ENCODE data around the gene EPHA4.

EPHA4 gene

GRCh38 chr2:221461901-221462300 is 110.2 kb downstream of the EPHA4 start:
- H3K4me3 ChIP-seq (ENCODE audit: low read length), result no peak overlapping the region
- H3K27ac ChIP-seq (ENCODE audit: low read length), result no peak overlapping the region
- no peaks in the 10 kb centered on the region; the same call in 1 of the 2 replicates for H3K27me3 ChIP-seq (ENCODE audit: control insufficient read depth, insufficient read depth, low read length)
- H3K4me1 ChIP-seq (ENCODE audit: control insufficient read depth, insufficient read depth, low read length), result no peaks in the 10 kb centered on the region
- no peaks in the 10 kb centered on the region for H3K9me3 ChIP-seq (ENCODE audit: control insufficient read depth, insufficient read depth, low read length)
- no peak for DNase-seq (ENCODE audit: low read depth, low spot score)
- no CpG with 5 or more reads among the region's 1 CpG for WGBS (ENCODE audit: insufficient coverage, insufficient read length)
- H3K36me3 ChIP-seq (ENCODE audit: control insufficient read depth, insufficient read depth, low read length), result no peaks in the 10 kb centered on the region

DNA sequence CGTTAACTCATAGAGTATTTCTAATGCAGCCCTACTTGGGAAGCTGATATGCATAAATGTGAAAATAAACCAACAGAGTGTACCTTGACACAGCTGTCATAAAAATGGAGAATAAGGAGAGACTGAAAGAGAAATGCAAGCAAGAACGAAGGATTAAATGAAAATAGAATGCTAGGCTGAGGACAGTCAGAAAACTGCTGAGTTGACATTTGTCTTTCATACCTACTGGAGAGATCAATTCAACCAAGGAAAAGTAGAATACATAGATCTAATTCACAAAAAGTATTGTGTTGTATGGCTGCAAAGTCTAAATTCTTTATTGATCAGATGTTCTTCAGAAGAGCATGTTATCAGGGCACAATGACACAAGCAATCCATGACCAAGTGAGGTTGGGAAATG is 112.0 kb downstream of the EPHA4 start:
- no peaks in the 10 kb centered on the region for H3K27me3 ChIP-seq (ENCODE audit: control insufficient read depth, insufficient read depth, low read length)
- H3K4me1 ChIP-seq (ENCODE audit: control insufficient read depth, insufficient read depth, low read length), result no peaks in the 10 kb centered on the region
- no peaks in the 10 kb centered on the region for H3K36me3 ChIP-seq (ENCODE audit: control insufficient read depth, insufficient read depth, low read length)
- H3K4me3 ChIP-seq (ENCODE audit: low read length), result no peak overlapping the region
- no peak for DNase-seq (ENCODE audit: low read depth, low spot score)
- no peaks in the 10 kb centered on the region for H3K9me3 ChIP-seq (ENCODE audit: control insufficient read depth, insufficient read depth, low read length)
- no CpG with 5 or more reads among the region's 2 CpGs for WGBS (ENCODE audit: insufficient coverage, insufficient read length)
- H3K27ac ChIP-seq (ENCODE audit: low read length), result no peak overlapping the region

DNA sequence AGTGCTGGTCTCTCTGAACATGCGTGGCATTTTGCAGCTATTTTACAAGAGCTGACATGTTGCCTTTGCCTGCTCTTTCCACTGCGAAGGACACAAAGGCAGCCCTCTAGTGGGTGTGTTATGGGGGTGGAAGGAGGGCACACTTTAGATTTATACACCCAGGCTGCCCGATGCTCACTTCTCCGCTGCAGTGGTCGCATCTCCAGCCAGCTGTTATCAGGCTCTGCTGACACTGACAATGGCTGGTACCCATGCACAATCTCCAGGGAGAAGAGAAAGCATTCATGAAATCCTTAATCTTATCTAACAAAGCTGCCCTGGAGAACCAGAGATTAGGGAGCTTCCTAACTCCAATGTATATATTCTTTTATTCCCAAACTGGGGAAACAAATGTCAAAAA is 113.5 kb downstream of the EPHA4 start:
- Histone ChIP-seq H3K9me3 (ENCODE audit: control insufficient read depth, insufficient read depth, low read length) (no peaks in the 10 kb centered on the region), H3K4me3 (ENCODE audit: low read length) (no peak overlapping the region), H3K27ac (ENCODE audit: low read length) (no peak overlapping the region), H3K27me3 (ENCODE audit: control insufficient read depth, insufficient read depth, low read length) (no peaks in the 10 kb centered on the region), H3K36me3 (ENCODE audit: control insufficient read depth, insufficient read depth, low read length) (no peaks in the 10 kb centered on the region), H3K4me1 (ENCODE audit: control insufficient read depth, insufficient read depth, low read length) (no peaks in the 10 kb centered on the region)
- DNase-seq (ENCODE audit: low read depth, low spot score), result no peak
- WGBS (ENCODE audit: insufficient coverage, insufficient read length), result no CpG with 5 or more reads among the region's 5 CpGs

GRCh38 chr2:221455214-221455613 is 116.9 kb downstream of the EPHA4 start:
- H3K27me3 ChIP-seq (ENCODE audit: control insufficient read depth, insufficient read depth, low read length), result no peaks in the 10 kb centered on the region
- H3K9me3 ChIP-seq (ENCODE audit: control insufficient read depth, insufficient read depth, low read length), result no peaks in the 10 kb centered on the region
- no peak for DNase-seq (ENCODE audit: low read depth, low spot score)
- H3K4me1 ChIP-seq (ENCODE audit: control insufficient read depth, insufficient read depth, low read length), result no peaks in the 10 kb centered on the region
- no peak overlapping the region for H3K27ac ChIP-seq (ENCODE audit: low read length)
- no peaks in the 10 kb centered on the region for H3K36me3 ChIP-seq (ENCODE audit: control insufficient read depth, insufficient read depth, low read length)
- no CpG with 5 or more reads among the region's 6 CpGs for WGBS (ENCODE audit: insufficient coverage, insufficient read length)
- no peak overlapping the region for H3K4me3 ChIP-seq (ENCODE audit: low read length)

DNA sequence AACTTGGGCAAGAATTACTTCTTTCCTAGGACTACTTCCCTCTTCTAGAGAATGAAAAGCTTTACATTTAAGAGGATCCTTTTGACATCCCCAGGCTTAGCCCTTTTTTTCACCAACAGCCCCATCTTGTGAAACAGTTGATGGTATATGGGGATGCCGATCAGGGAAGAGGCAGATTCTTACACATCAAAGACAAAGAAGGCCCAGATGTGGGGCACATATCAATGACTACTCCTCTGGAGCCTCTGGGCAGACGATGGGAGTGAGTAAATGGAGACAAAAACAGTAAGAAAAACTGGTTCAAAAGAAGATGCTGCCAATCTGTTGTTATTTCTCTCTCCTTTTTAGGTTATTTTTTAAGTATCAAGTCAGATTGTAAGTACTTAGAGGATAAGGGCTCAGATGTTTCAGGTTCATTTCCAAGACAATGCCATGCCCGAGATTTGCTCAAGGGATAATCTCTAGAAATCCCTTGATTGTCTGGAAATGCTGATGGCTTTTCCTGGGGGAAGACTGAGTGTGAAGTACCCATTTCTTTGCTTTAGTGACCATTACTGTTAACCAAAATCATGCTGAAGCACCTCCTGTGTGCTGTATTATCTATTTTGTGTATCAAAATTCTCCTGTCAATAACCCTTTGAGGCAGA is 117.5 kb downstream of the EPHA4 start:
- Histone ChIP-seq H3K36me3 (ENCODE audit: control insufficient read depth, insufficient read depth, low read length) (no peaks in the 10 kb centered on the region), H3K27ac (ENCODE audit: low read length) (no peak overlapping the region), H3K27me3 (ENCODE audit: control insufficient read depth, insufficient read depth, low read length) (no peaks in the 10 kb centered on the region), H3K9me3 (ENCODE audit: control insufficient read depth, insufficient read depth, low read length) (no peaks in the 10 kb centered on the region), H3K4me3 (ENCODE audit: low read length) (no peak overlapping the region), H3K4me1 (ENCODE audit: control insufficient read depth, insufficient read depth, low read length) (no peaks in the 10 kb centered on the region)
- DNase-seq (ENCODE audit: low read depth, low spot score), result no peak
- no CpG with 5 or more reads among the region's 3 CpGs for WGBS (ENCODE audit: insufficient coverage, insufficient read length)

DNA sequence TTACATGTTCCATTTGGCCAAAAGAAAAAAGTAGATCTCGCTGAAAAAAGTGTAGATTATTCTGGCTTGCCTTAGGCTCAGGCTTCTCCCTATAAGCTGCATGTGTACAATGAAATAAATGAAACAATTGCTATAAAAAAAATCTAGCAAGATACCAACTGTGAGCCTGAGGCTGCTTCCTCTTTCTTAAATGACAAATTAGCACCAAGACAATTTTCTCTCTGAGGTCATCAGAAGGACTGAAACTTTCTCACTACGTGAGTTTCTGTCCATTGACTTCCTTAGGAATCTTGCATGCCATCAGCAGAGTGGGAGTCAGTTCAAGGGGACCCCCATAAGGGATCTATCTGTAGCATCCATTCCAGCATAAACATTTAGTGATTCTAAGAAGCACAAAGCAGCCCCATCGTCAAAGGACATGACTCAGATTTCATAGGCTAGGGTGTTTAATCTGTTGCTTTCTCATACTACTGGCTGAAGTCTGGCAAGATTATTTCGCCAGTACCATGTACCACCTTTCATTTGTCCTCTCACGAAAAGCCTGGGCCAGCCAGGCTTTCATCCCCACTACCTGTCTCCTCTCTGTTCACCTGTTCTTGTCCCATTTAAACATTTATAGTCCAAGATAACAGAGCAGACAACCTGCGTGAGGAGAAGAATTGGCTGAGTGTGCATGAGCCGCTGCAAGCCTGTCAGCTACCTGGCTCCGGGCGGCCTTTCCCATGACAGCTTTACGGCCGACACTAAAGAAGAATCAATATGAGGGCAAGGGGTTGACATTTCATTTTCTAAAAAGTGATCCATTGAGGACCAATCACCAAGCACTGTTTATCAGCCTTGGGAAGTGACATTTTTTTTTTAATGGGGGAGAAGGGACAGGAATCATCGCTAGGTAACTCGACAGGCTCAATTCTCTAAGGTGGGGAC is 120.0 kb downstream of the EPHA4 start:
- DNase-seq (ENCODE audit: low read depth, low spot score), result no peak
- Histone ChIP-seq H3K27ac (ENCODE audit: low read length) (no peak overlapping the region), H3K36me3 (ENCODE audit: control insufficient read depth, insufficient read depth, low read length) (no peaks in the 10 kb centered on the region), H3K4me1 (ENCODE audit: control insufficient read depth, insufficient read depth, low read length) (no peaks in the 10 kb centered on the region), H3K9me3 (ENCODE audit: control insufficient read depth, insufficient read depth, low read length) (no peaks in the 10 kb centered on the region), H3K27me3 (ENCODE audit: control insufficient read depth, insufficient read depth, low read length) (no peaks in the 10 kb centered on the region), H3K4me3 (ENCODE audit: low read length) (no peak overlapping the region)
- no CpG with 5 or more reads among the region's 13 CpGs for WGBS (ENCODE audit: insufficient coverage, insufficient read length)

- no peaks in the 10 kb centered on the region for H3K27me3 ChIP-seq (ENCODE audit: control insufficient read depth, insufficient read depth, low read length)
- WGBS (ENCODE audit: insufficient coverage, insufficient read length), result no CpG with 5 or more reads among the region's 1 CpG
- H3K9me3 ChIP-seq (ENCODE audit: control insufficient read depth, insufficient read depth, low read length), result no peaks in the 10 kb centered on the region
- no peaks in the 10 kb centered on the region for H3K4me1 ChIP-seq (ENCODE audit: control insufficient read depth, insufficient read depth, low read length)
- no peak overlapping the region for H3K4me3 ChIP-seq (ENCODE audit: low read length)
- no peak for DNase-seq (ENCODE audit: low read depth, low spot score)
- H3K27ac ChIP-seq (ENCODE audit: low read length), result no peak overlapping the region
- no peaks in the 10 kb centered on the region for H3K36me3 ChIP-seq (ENCODE audit: control insufficient read depth, insufficient read depth, low read length)
Observed at GRCh38 chr2:221450280-221450679, 121.8 kb downstream of the EPHA4 start.

GRCh38 chr2:221449406-221449805 is 122.7 kb downstream of the EPHA4 start:
- Histone ChIP-seq H3K9me3 (ENCODE audit: control insufficient read depth, insufficient read depth, low read length) (no peaks in the 10 kb centered on the region), H3K4me3 (ENCODE audit: low read length) (no peak overlapping the region), H3K27me3 (ENCODE audit: control insufficient read depth, insufficient read depth, low read length) (no peaks in the 10 kb centered on the region), H3K36me3 (ENCODE audit: control insufficient read depth, insufficient read depth, low read length) (no peaks in the 10 kb centered on the region), H3K4me1 (ENCODE audit: control insufficient read depth, insufficient read depth, low read length) (no peaks in the 10 kb centered on the region), H3K27ac (ENCODE audit: low read length) (no peak overlapping the region)
- no peak for DNase-seq (ENCODE audit: low read depth, low spot score)
- no CpG with 5 or more reads among the region's 4 CpGs for WGBS (ENCODE audit: insufficient coverage, insufficient read length)

DNA sequence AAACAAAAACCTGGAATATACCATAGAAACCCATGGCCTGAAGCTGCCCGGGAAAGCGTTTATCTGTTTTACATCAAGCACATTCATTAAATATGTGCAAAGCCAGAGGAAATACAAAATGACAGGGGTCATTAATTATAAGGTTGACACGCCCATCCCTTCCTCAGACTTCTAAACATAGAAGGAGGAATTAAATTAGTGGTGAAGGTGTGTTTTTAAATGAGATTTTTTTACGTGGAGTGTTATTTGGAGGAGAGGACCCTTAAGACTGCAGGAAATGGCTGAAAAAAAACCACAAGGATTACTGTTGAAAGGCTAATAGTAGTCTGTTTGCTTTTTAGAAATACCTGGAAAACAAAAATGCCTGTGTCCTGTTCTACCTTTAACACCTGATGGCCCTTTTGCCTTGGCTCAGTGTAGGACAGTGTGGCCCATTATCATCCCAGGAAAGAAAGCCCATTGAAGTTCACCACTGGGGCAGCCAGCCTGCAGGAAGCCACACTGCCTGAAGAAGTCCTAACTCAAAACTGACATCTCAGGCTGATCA is 123.2 kb downstream of the EPHA4 start:
- H3K36me3 ChIP-seq (ENCODE audit: control insufficient read depth, insufficient read depth, low read length), result no peaks in the 10 kb centered on the region
- no peaks in the 10 kb centered on the region for H3K9me3 ChIP-seq (ENCODE audit: control insufficient read depth, insufficient read depth, low read length)
- no peaks in the 10 kb centered on the region for H3K4me1 ChIP-seq (ENCODE audit: control insufficient read depth, insufficient read depth, low read length)
- no peaks in the 10 kb centered on the region for H3K27me3 ChIP-seq (ENCODE audit: control insufficient read depth, insufficient read depth, low read length)
- H3K27ac ChIP-seq (ENCODE audit: low read length), result no peak overlapping the region
- 100% methylated on average over 1 of the region's 4 CpGs for WGBS (ENCODE audit: insufficient coverage, insufficient read length)
- H3K4me3 ChIP-seq (ENCODE audit: low read length), result no peak overlapping the region
- no peak for DNase-seq (ENCODE audit: low read depth, low spot score)

- DNase-seq (ENCODE audit: low read depth, low spot score), result no peak
- WGBS (ENCODE audit: insufficient coverage, insufficient read length), result no CpG with 5 or more reads among the region's 8 CpGs
- Histone ChIP-seq H3K36me3 (ENCODE audit: control insufficient read depth, insufficient read depth, low read length) (no peaks in the 10 kb centered on the region), H3K9me3 (ENCODE audit: control insufficient read depth, insufficient read depth, low read length) (no peaks in the 10 kb centered on the region), H3K27ac (ENCODE audit: low read length) (no peak overlapping the region), H3K27me3 (ENCODE audit: control insufficient read depth, insufficient read depth, low read length) (no peaks in the 10 kb centered on the region), H3K4me3 (ENCODE audit: low read length) (no peak overlapping the region), H3K4me1 (ENCODE audit: control insufficient read depth, insufficient read depth, low read length) (no peaks in the 10 kb centered on the region)
Observed at GRCh38 chr2:221448057-221448843, 123.9 kb downstream of the EPHA4 start.
